Measurements from ENCODE around the gene APPL2. TPM values are rescaled to one million over a fixed set of nuclear protein-coding genes. Genes with fewer than 3 reads are reported as not detected.

Gene APPL2
- total and polyA plus RNA-seq, 3 donors from 2014 or later, result 70.9 to 140 (median 129) TPM

DNA sequence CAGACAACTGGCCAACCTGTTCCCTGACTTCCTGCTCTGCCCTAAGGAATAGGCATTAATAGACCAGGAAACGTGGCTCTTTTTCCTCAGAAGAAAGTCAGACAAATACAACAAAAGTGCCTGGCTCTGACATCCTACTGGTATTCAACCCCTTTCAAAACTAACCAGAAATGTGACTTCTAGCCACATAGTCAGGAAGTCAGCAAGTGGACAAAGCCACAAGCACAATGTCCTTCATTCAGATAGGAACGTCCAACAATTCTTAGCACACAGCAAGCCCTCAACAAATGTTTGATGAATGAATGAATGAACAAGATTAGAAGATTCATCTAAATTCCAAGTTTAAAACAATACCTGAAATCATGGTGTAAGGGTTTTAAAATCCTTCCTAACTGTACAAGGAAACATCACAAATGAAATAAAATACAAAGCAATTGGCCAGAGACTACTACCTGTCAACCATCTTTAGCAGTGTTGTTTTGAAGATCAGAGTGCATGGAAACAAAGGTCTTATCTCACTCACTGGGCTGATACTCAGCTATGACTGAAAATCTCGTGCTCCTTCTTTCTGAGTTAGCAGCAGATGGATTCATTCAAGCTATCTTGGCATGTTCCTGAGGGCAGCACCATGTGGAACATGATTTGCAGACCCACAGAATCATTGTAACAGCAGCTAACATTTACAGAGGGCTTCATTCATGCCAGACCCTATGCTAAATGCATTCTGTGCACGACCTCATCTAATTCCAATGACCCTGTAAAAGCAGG is 16.5 kb downstream of the APPL2 start:
- Histone ChIP-seq H3K9me3 (no peaks in the 10 kb centered on the region), H3K36me3 (ENCODE audit: low read depth, missing control alignments) (no peaks in the 10 kb centered on the region), H3K27me3 (no peaks in the 10 kb centered on the region), H3K4me3 (no peak overlapping the region), H3K27ac (peak overlapping the region in 1 of 2 donors; percentile 28), H3K4me1 (peaks cover 47% of the 10 kb centered on the region)
- DNase-seq, result no peak
- WGBS, 2 donors, result 55 to 58% methylated on average over 4 of the region's 4 CpGs
- intact Hi-C loops (cut with DNase I; ENCODE audit: low total_unique reads), result no loop called here
- no peak for TF ChIP-seq CTCF (IDR thresholded peaks at IDR 0.05)
- TF ChIP-seq POLR2A (IDR thresholded peaks at IDR 0.05), result no peak

DNA sequence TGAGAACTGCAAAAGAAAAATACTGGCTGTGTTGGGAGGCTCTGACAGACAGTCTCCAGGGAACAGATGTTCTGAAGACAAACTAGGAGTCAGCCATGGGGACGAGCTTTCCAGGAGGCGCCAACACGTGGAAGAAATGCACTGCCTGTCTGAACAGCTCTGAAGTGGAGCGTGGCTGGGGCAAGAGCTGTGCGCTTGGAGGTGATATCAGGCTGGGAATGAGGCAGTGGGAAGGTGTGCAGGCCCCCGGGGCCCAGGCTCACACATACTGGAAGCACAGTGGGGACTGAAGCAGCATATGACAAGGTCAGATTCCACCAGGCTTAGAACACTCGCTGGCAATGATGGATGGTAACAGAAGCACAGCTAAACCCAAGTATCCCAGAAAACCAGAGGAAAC is 17.5 kb downstream of the APPL2 start:
- 57 to 61% methylated on average over 7 of the region's 7 CpGs for WGBS, 2 donors
- Histone ChIP-seq H3K4me1 (peaks cover 36% of the 10 kb centered on the region), H3K36me3 (ENCODE audit: low read depth, missing control alignments) (no peaks in the 10 kb centered on the region), H3K4me3 (no peak overlapping the region), H3K27ac (peak overlapping the region in 1 of 2 donors; percentile 28), H3K27me3 (no peaks in the 10 kb centered on the region), H3K9me3 (no peaks in the 10 kb centered on the region)
- intact Hi-C loops (cut with DNase I; ENCODE audit: low total_unique reads), result no loop called here
- no peak for DNase-seq
- TF ChIP-seq CTCF (IDR thresholded peaks at IDR 0.05) (no peak), POLR2A (IDR thresholded peaks at IDR 0.05) (no peak)

DNA sequence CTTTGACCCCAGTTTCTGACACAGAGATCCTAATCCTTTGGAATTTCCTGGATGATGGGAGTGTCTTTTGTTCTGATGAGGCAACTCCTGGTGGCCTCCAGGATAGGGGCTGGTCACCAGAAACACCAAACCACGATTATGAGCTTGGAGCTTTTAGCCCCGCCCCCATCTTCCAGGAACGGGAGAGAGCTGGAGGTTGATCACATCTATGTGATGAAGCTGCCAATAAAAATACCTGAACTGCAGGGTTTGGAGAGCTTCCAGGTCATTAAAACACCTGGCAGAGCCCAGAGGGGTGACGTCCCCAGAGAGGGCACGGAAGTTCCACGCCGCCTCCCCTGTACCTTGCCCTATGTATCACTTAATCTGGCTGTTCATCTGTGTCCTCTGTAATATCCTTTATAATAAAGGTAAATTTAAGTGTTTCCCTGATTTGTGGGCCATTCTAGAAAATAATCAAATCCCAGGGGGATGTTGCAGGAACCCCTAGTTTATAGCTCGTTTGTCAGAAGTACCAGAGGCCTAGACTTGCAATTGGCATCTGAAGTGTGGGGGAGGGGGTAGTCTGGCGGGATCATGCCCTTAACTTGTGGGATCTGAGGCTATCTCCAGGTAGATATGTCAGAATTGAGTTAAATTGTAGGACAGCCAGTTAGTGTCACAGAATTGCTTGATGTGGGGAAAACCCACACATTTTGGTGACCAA is 21.2 kb downstream of the APPL2 start:
- no peaks in the 10 kb centered on the region for H3K9me3 ChIP-seq
- no peaks in the 10 kb centered on the region for H3K36me3 ChIP-seq (ENCODE audit: low read depth, missing control alignments)
- no peaks in the 10 kb centered on the region for H3K27me3 ChIP-seq
- H3K27ac ChIP-seq, result no peak overlapping the region
- no peak for DNase-seq
- TF ChIP-seq POLR2A (IDR thresholded peaks at IDR 0.05) (no peak), CTCF (IDR thresholded peaks at IDR 0.05) (no peak)
- H3K4me3 ChIP-seq, result no peak overlapping the region
- peaks cover 13% of the 10 kb centered on the region for H3K4me1 ChIP-seq
- WGBS, 2 donors, result 88 to 92% methylated on average over 9 of the region's 9 CpGs
- intact Hi-C loops (cut with DNase I; ENCODE audit: low total_unique reads), result no loop called here

GRCh38 chr12:105214148-105214547 is 21.8 kb downstream of the APPL2 start:
- Histone ChIP-seq H3K27ac (no peak overlapping the region), H3K36me3 (ENCODE audit: low read depth, missing control alignments) (no peaks in the 10 kb centered on the region), H3K4me1 (peaks cover 9% of the 10 kb centered on the region), H3K4me3 (no peak overlapping the region), H3K27me3 (no peaks in the 10 kb centered on the region), H3K9me3 (no peaks in the 10 kb centered on the region)
- intact Hi-C loops (cut with DNase I; ENCODE audit: low total_unique reads), result no loop called here
- TF ChIP-seq POLR2A (IDR thresholded peaks at IDR 0.05) (no peak), CTCF (IDR thresholded peaks at IDR 0.05) (no peak)
- 91 to 96% methylated on average over 6 of the region's 6 CpGs for WGBS, 2 donors
- no peak for DNase-seq

Measured in testis (tissue), 3 donors.